ENCODE data around the gene VEGFB. TPM values are rescaled to one million over a fixed set of nuclear protein-coding genes. Genes with fewer than 3 reads are reported as not detected.

The VEGFB gene, protein sequence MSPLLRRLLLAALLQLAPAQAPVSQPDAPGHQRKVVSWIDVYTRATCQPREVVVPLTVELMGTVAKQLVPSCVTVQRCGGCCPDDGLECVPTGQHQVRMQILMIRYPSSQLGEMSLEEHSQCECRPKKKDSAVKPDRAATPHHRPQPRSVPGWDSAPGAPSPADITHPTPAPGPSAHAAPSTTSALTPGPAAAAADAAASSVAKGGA
- total RNA-seq: 65.4 and 66.7 TPM in 2 replicates

DNA sequence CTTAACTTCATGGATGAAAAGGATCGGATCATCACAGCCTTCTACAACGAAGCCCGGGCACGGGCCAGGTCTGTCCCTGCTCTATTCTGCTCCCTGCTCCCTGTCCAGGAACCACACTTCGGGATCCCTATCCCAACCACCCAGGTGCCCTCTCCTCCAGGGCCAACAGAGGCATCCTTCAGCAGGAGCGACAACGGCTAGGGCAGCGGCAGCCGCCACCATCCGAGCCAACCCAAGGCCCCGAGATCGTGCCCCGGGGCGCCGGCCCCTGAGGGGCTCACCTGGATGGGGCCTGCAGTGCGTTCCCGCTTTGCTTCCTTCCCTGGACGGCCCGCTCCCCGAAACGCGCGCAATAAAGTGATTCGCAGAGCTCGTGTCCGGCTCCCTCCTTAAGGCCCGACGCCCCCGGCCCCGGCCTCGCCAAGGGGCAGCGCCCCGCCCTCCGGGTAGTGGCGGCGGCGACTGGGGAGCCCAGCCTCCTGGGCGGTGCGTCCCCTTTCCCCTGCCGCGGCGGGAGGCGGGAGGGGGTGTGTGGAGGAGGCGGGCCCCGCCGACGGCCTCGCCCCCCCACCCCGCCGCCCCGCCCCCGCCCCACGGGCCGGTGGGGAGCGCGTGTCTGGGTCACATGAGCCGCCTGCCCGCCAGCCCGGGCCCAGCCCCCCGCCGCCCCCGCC lies at the start of gene VEGFB:
Gene VEGFB, plus strand, starts transcription at position 672 of the 674 bp plus-strand sequence. CDS start 250 bp downstream, outside the sequence.
- DNase-seq: peak; percentile 94
- Mint-ChIP-seq H3K27me3 (no peaks in the 10 kb centered on the region), H3K27ac (peak within 1 kb of the TSS; percentile 79), H3K9me3 (no peaks in the 10 kb centered on the region), H3K4me1 (peaks cover 43% of the 10 kb centered on the region), H3K4me3 (peak within 1 kb of the TSS; percentile 91), H3K36me3 (ENCODE audit: low read depth) (peaks cover 15% of the 10 kb centered on the region)
- intact Hi-C loops (cut with micrococcal nuclease): no loop called here

DNA sequence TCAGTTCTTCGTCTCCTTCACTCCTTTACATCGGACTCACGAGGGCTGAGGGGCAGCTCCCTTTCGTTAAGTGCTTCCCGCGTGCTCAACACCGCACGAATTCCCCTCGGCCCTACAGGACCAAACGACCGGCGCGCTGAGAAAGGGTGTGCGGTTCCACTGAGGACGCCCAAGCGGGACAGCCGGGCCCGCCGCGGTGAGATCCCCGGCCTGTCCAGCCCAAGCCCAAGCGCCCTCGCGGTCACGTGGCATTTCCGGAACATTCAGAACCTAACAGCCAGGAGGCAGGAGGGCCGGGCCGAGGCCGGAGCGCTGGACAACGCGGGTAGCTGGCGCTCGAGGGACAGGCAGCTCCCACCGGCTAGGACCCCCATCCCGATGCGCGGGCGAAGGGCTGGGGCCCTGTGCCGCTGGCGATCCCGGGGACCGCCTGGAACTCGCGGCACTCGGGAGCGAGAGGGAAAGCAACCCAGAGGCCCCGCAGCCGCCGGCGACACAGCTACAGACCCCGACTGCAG lies 49.1 kb upstream of the VEGFB start:
- peaks cover 4% of the 10 kb centered on the region for H3K27me3 Mint-ChIP-seq
- intact Hi-C loops (cut with micrococcal nuclease): loop anchor here (2.0 to 10.0 kb wide), 3 partner anchors 18 to 1300 kb away; partner anchors contain the start of genes ESRRA, MACROD1 and SLC3A2
- peak overlapping the region; percentile 98 for H3K27ac Mint-ChIP-seq
- H3K4me3 Mint-ChIP-seq: no peak overlapping the region
- peaks cover 20% of the 10 kb centered on the region for H3K36me3 Mint-ChIP-seq (ENCODE audit: low read depth)
- H3K4me1 Mint-ChIP-seq: peaks cover 29% of the 10 kb centered on the region
- no peak for DNase-seq
- no peaks in the 10 kb centered on the region for H3K9me3 Mint-ChIP-seq

DNA sequence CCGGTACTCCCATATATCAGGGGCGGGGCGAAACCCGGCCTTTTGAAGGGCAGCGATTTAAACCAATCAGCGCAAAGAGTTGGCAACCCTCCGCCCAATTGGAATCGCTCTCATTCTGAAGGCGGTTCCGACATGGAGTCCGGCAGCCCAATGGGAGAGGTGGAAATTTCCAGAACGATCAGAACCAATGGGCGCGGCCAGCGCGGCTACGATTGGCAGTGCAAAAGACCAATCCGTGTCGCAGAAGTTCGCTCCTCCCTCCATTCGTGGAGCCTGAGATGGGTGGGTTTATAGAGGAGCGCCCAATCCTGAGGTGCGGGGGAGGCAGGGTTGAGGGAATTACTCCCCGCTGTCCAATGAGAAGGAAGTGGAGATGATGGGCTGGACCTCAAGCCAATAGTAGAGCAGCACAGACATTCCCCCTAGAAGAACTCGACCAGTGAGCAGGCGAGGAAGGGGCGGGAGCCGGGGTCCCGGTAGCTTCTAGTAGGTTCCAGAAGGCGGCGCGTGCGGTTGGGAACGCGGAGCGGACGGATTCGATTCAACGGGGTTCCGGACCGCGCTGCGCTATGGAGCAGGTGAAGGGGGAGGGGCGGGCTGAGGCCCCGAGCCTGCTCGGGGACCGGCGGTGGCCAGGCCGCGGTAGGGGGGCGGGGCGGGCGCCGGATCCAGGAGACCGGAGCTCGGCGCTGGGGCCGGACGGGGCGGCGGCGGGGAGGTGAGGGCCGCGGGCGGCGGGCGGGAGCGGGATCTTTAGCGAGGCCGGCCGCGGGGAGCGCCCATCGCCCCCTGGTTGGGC lies 48.5 kb upstream of the VEGFB start, which contains the start of gene STIP1:
Gene STIP1, plus strand, starts transcription at position 479 of the 799 bp plus-strand sequence. Its CDS starts 91 bp downstream, at position 570.
- peaks cover 26% of the 10 kb centered on the region for H3K36me3 Mint-ChIP-seq (ENCODE audit: low read depth)
- H3K27ac Mint-ChIP-seq: peak within 1 kb of the TSS; percentile 98
- no peak within 1 kb of the TSS for H3K4me3 Mint-ChIP-seq
- peaks cover 31% of the 10 kb centered on the region for H3K4me1 Mint-ChIP-seq
- H3K27me3 Mint-ChIP-seq: peaks cover 4% of the 10 kb centered on the region
- DNase-seq: peak; percentile 99
- intact Hi-C loops (cut with micrococcal nuclease): loop anchor here (1.0 to 10.0 kb wide), 5 partner anchors 19 to 1301 kb away; partner anchors contain the start of genes ESRRA, FKBP2, MACROD1 and NUDT22
- no peaks in the 10 kb centered on the region for H3K9me3 Mint-ChIP-seq

DNA sequence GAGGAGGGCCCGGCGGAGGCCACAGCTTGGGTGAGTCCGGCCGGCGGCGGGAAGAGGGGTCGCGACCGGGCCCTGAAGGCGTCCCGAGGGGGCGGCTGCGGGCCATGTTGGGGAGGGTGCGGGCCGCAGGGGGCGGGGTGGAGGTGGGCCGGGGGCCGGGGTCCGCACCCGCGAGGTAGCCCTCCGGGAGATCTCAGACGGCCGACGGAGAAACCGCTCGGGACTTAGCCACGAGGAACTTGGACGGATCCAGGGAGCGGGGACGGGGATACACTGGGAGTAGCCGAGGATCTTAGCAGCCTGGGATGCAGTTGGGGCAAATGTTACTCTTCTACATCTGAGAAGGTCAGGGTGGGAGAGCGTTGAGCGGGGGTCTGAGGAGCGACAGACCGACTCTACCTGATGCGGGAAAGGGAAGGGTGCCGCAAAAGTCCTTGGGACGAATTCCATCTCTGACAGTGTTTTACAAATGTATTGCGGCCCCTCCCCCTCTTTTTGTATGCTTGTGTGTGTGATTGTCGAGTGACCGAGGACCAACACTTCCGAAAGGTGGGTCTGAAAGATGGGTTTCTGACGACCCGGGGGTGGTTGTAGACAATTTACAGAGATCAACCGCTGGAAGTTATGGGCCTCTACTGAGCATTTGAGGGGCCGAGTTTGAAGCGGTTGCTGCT lies 47.8 kb upstream of the VEGFB start:
- intact Hi-C loops (cut with micrococcal nuclease): loop anchor here (1.0 to 10.0 kb wide), 5 partner anchors 20 to 1302 kb away; partner anchors contain the start of genes ESRRA, FERMT3, FKBP2 and NUDT22
- no peak overlapping the region for H3K27ac Mint-ChIP-seq

DNA sequence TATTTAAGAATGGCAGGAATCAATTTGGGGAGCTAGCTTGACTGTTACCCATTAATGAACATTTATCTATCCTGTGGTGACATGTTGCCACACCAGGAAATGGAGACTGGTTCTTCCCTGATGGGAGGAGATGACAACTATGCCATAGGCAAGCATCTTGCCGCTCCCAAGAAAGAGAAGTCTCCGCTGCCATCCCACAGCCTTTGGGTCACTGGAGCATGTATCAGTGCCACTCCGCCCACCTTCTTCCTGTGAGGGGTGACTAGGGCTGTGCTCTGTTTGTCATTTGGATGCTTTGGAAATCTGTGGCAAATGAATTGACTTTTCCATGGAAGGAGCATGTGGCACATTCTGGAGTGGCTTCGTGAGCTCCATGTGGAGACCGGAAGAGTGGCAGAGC lies 42.0 kb upstream of the VEGFB start:
- peaks cover 32% of the 10 kb centered on the region for H3K4me1 Mint-ChIP-seq
- no peaks in the 10 kb centered on the region for H3K27me3 Mint-ChIP-seq
- peaks cover 62% of the 10 kb centered on the region for H3K36me3 Mint-ChIP-seq (ENCODE audit: low read depth)
- intact Hi-C loops (cut with micrococcal nuclease): no loop called here
- no peak overlapping the region for H3K27ac Mint-ChIP-seq
- no peak overlapping the region for H3K4me3 Mint-ChIP-seq
- DNase-seq: no peak
- no peaks in the 10 kb centered on the region for H3K9me3 Mint-ChIP-seq

More for the DNA sequence above, 47.8 kb upstream of the VEGFB start:
- Mint-ChIP-seq H3K27me3 (peaks cover 4% of the 10 kb centered on the region), H3K36me3 (ENCODE audit: low read depth) (peaks cover 26% of the 10 kb centered on the region), H3K9me3 (no peaks in the 10 kb centered on the region), H3K4me3 (no peak overlapping the region), H3K4me1 (peaks cover 27% of the 10 kb centered on the region)
- DNase-seq: peak; percentile 85

DNA sequence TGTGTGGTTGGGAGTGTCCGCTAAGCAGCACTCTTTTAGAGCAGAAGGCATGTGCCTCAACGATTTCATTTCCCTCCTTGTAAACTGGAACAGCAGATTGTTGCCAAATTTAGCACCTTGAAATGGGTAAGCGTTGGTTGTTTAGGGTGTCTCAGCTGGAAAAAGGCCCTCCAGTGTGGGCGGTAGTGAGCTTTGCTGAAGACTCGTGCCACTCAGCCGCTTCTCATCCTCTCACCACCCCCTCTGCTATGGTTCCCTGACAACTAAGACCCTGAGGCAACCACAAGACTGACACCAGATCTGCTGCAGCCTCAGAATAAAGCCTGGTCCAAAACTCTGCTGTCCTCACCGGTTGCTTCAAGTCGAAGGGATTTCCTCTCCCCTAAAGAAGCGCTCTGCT lies 37.8 kb upstream of the VEGFB start:
- peaks cover 26% of the 10 kb centered on the region for H3K4me1 Mint-ChIP-seq
- H3K4me3 Mint-ChIP-seq: no peak overlapping the region
- no peaks in the 10 kb centered on the region for H3K27me3 Mint-ChIP-seq
- H3K27ac Mint-ChIP-seq: peak overlapping the region; percentile 30
- no peaks in the 10 kb centered on the region for H3K9me3 Mint-ChIP-seq
- DNase-seq: no peak
- intact Hi-C loops (cut with micrococcal nuclease): no loop called here
- peaks cover 80% of the 10 kb centered on the region for H3K36me3 Mint-ChIP-seq (ENCODE audit: low read depth)

DNA sequence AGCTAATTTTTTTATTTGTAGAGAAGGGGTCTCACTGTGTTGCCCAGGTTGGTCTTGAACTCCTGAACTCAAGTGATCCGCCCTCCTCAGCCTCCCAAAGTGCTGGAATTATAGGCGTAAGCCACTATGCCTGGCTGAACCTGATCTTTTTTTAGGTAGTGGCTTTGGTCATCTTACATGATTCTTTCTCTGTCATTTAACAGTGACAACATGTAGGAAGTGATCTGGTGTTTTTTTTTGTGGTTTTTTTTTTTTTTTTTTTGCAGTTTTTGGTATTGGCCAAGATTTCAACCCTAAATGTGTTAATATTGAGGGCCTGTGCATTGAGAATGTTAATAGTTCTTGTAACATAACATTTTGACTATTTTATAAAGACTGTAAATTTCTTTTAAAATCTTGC lies 35.9 kb upstream of the VEGFB start:
- intact Hi-C loops (cut with micrococcal nuclease): no loop called here
- Mint-ChIP-seq H3K27ac (no peak overlapping the region), H3K4me1 (peaks cover 23% of the 10 kb centered on the region), H3K4me3 (no peak overlapping the region), H3K27me3 (no peaks in the 10 kb centered on the region), H3K36me3 (ENCODE audit: low read depth) (peaks cover 82% of the 10 kb centered on the region), H3K9me3 (no peaks in the 10 kb centered on the region)
- no peak for DNase-seq

DNA sequence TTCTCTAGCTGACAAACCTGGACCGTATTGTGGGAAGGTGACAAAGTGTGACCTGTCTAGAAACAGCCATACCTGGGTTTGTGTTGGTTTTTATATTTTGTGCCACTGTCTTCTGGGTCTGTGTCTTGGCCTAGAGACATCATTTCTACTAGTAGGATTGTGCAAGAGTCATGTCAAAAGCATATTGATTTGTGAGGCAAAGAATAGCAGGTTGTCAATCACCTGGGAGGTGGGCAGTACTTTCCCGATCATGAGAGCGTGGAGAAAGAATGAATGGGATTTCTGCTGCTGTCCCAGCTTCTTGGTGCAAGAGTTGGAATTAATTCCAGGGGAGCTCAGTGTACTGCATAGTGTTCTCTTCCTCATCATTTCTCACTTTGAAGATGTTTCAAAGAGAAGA lies 32.8 kb upstream of the VEGFB start:
- peaks cover 32% of the 10 kb centered on the region for H3K4me1 Mint-ChIP-seq

DNA sequence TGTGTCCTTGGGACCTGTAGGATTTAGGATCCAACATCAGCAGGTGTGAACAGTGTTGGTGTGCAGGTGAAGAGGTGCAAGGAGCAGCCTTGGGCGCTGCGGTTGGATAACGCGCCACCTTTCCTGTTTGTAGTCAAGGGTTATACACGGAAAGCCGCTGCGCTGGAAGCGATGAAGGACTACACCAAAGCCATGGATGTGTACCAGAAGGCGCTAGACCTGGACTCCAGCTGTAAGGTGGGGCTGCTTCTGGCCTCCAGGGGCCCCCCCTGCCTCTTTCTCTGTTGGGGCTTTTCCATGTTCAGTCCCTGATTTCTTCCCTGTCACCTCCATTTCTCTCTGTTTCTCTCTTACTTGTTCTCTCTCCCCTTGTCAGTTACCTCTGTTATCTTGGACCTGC lies 31.4 kb upstream of the VEGFB start:
- DNase-seq: no peak
- Mint-ChIP-seq H3K9me3 (no peaks in the 10 kb centered on the region), H3K36me3 (ENCODE audit: low read depth) (peaks cover 78% of the 10 kb centered on the region), H3K27ac (no peak overlapping the region), H3K4me3 (no peak overlapping the region), H3K27me3 (no peaks in the 10 kb centered on the region), H3K4me1 (peaks cover 27% of the 10 kb centered on the region)
- intact Hi-C loops (cut with micrococcal nuclease): no loop called here

More for the DNA sequence above, 32.8 kb upstream of the VEGFB start:
- H3K27ac Mint-ChIP-seq: peak overlapping the region; percentile 48
- DNase-seq: no peak
- H3K4me3 Mint-ChIP-seq: no peak overlapping the region
- intact Hi-C loops (cut with micrococcal nuclease): no loop called here
- H3K27me3 Mint-ChIP-seq: no peaks in the 10 kb centered on the region
- no peaks in the 10 kb centered on the region for H3K9me3 Mint-ChIP-seq
- H3K36me3 Mint-ChIP-seq (ENCODE audit: low read depth): peaks cover 77% of the 10 kb centered on the region

DNA sequence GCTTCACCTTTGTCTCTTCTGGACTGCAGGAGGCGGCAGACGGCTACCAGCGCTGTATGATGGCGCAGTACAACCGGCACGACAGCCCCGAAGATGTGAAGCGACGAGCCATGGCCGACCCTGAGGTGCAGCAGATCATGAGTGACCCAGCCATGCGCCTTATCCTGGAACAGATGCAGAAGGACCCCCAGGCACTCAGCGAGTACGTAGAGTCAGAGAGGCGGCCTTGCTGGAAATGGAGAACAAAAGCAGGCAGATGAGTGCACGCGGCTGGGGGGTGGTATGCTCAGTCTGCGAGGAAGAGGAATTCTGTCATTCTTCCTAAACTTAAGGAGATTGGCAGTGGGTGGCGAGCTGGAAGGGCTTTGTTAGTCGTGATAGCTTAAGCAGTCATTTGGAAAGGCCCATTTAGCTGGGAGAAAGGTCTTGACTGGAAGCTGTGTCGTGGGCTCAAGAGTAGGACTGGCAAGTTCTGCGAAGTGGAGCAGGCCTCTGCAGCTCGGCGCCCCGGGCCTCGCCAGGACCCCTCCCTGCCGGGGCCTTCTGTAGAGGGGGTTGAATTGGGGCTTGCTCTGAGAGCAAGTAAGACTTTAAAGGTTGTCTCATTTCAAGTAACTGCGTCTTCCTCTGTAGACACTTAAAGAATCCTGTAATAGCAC lies 30.8 kb upstream of the VEGFB start:
- Mint-ChIP-seq H3K4me1 (peaks cover 27% of the 10 kb centered on the region), H3K36me3 (ENCODE audit: low read depth) (peaks cover 77% of the 10 kb centered on the region), H3K4me3 (no peak overlapping the region), H3K9me3 (no peaks in the 10 kb centered on the region), H3K27me3 (no peaks in the 10 kb centered on the region), H3K27ac (peak overlapping the region; percentile 38)
- peak; percentile 58 for DNase-seq
- intact Hi-C loops (cut with micrococcal nuclease): loop anchor here (1.0 kb wide), 1 partner anchor 98 kb away; no protein-coding TSS in a partner anchor

DNA sequence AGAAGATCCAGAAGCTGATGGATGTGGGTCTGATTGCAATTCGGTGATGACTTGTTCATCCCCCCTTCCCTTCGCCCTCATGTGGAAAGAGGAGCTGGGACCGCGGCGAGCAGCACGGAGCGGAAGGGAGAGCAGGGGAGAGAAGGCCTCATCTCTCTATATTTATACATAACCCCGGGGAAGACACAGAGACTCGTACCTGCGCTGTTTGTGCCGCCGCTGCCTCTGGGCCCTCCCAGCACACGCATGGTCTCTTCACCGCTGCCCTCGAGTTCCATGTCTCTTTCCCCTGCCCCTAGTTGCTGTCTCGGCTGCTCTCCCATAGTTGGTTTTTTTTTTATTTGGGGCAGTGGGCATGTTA lies 30.3 kb upstream of the VEGFB start:
- Mint-ChIP-seq H3K27ac (peak overlapping the region; percentile 38), H3K4me3 (no peak overlapping the region), H3K36me3 (ENCODE audit: low read depth) (peaks cover 77% of the 10 kb centered on the region), H3K27me3 (no peaks in the 10 kb centered on the region), H3K4me1 (peaks cover 31% of the 10 kb centered on the region), H3K9me3 (no peaks in the 10 kb centered on the region)
- DNase-seq: no peak
- intact Hi-C loops (cut with micrococcal nuclease): loop anchor here (1.0 kb wide), 1 partner anchor 97 kb away; no protein-coding TSS in a partner anchor

DNA sequence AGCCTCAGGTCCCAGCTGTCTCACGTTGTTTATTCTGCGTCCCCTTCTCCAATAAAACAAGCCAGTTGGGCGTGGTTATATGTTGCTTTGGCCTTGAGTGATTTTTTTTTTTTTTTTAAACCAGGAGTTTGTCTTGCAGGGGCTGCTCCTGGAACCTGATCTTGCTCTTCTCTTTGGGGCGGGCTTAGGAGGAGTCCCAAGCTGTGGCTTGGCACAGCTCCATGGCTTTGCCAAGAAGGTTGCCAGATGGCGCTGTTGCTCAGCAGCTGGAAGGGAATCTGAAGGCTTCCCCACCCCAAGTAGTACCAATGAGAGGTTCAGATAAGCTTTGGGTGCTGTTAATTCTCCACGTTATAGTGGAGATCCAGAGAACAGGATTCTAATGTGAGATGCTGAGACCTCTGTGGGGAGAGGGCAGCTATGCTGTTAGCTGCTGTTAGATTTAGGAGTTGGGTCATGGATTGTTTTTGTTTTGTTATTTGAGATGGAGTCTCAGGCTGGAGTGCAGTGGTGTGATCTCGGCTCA lies 29.9 kb upstream of the VEGFB start:
- Mint-ChIP-seq H3K36me3 (ENCODE audit: low read depth) (peaks cover 78% of the 10 kb centered on the region), H3K27ac (peak overlapping the region; percentile 80), H3K4me3 (peak overlapping the region; percentile 69), H3K9me3 (no peaks in the 10 kb centered on the region), H3K27me3 (no peaks in the 10 kb centered on the region), H3K4me1 (peaks cover 33% of the 10 kb centered on the region)
- intact Hi-C loops (cut with micrococcal nuclease): loop anchor here (1.0 kb wide), 1 partner anchor 97 kb away; no protein-coding TSS in a partner anchor
- DNase-seq: peak; percentile 93

Data from activated CD4-positive, alpha-beta T cell treated with anti-CD3 and anti-CD28 coated beads, Interleukin-2, amount 10 ng/mL, durations not matched to agents 24 days and 14 days (primary cell).